Hematopoietic multipotent progenitor cell treated with erythropoietin and hydrocortisone succinate and interleukin-3 and kit ligand, for 4 days (in vitro differentiated cells): ENCODE measurements around the gene UNC13C.

ENCODE experiments used
- DNase-seq: peaks from one replicate; pipeline ENCODE4 v3.0.0-alpha.2; 2015

UNC13C gene

GRCh38 chr15:54026258-54026657 lies 48.0 kb downstream of the UNC13C start:
- no peak for DNase-seq

GRCh38 chr15:54026891-54027290 lies 48.6 kb downstream of the UNC13C start:
- DNase-seq: no peak

GRCh38 chr15:54029081-54029480 lies 50.8 kb downstream of the UNC13C start:
- no peak for DNase-seq

- DNase-seq: no peak
Measured at GRCh38 chr15:54032066-54032465, 53.8 kb downstream of the UNC13C start.

- DNase-seq: no peak
Measured at GRCh38 chr15:54033356-54033860, 55.2 kb downstream of the UNC13C start.

- no peak for DNase-seq
Measured at GRCh38 chr15:54033869-54034458, 55.7 kb downstream of the UNC13C start.

- DNase-seq: no peak
Measured at GRCh38 chr15:54035616-54036015, 57.4 kb downstream of the UNC13C start.

GRCh38 chr15:54045397-54045796 lies 67.2 kb downstream of the UNC13C start:
- DNase-seq: no peak

- DNase-seq: no peak
Measured at GRCh38 chr15:54046093-54046492, 67.9 kb downstream of the UNC13C start.

- no peak for DNase-seq
Measured at GRCh38 chr15:54064365-54064764, 86.1 kb downstream of the UNC13C start.

- no peak for DNase-seq
Measured at GRCh38 chr15:54066403-54066802, 88.2 kb downstream of the UNC13C start.

- DNase-seq: peak; percentile 63
Measured at GRCh38 chr15:54082836-54083492, 104.7 kb downstream of the UNC13C start.

GRCh38 chr15:54083501-54083900 lies 105.3 kb downstream of the UNC13C start:
- DNase-seq: no peak

GRCh38 chr15:54083991-54084390 lies 105.8 kb downstream of the UNC13C start:
- DNase-seq: no peak

- no peak for DNase-seq
Measured at GRCh38 chr15:54088837-54089236, 110.6 kb downstream of the UNC13C start.

GRCh38 chr15:54089776-54090175 lies 111.5 kb downstream of the UNC13C start:
- DNase-seq: no peak

- no peak for DNase-seq
Measured at GRCh38 chr15:54091651-54092050, 113.4 kb downstream of the UNC13C start.

- no peak for DNase-seq
Measured at GRCh38 chr15:54094661-54095060, 116.4 kb downstream of the UNC13C start.

- DNase-seq: no peak
Measured at GRCh38 chr15:54097019-54097418, 118.8 kb downstream of the UNC13C start.

GRCh38 chr15:54099010-54099409 lies 120.8 kb downstream of the UNC13C start:
- no peak for DNase-seq

GRCh38 chr15:54101664-54102270 lies 123.5 kb downstream of the UNC13C start:
- DNase-seq: no peak

GRCh38 chr15:54102704-54103103 lies 124.5 kb downstream of the UNC13C start:
- DNase-seq: no peak

GRCh38 chr15:54109014-54109413 lies 130.8 kb downstream of the UNC13C start:
- DNase-seq: no peak

GRCh38 chr15:54119051-54119450 lies 140.8 kb downstream of the UNC13C start:
- peak; percentile 31 for DNase-seq
